Mesendoderm (in vitro differentiated cells): ENCODE measurements around the gene STRIT1.
"Not testable (repeated sequence)": the region's sequence is repeated elsewhere in the genome, so short reads cannot be mapped to it uniquely, and the experiment has no call there.

Source experiments
- DNase-seq: peaks from one replicate; pipeline ENCODE4 v3.0.0; 2013
- H2AK5ac ChIP-seq: 2 replicates; pipeline ENCODE4 v1.6.1; 2013; ENCODE audit warnings: low read length, inconsistent platforms
- H2BK120ac ChIP-seq: 2 replicates; pipeline ENCODE4 v1.6.1; 2013; ENCODE audit warnings: low read depth, mild to moderate bottlenecking, low read length, moderate library complexity, mixed read lengths
- H2BK15ac ChIP-seq: replicated peaks from 2 replicates; pipeline ENCODE4 v1.6.1; 2013; ENCODE audit warnings: low read depth, mild to moderate bottlenecking, moderate library complexity
- H2BK5ac ChIP-seq: 2 replicates; pipeline ENCODE4 v1.6.1; 2013; ENCODE audit warnings: low read length, inconsistent platforms
- H3K18ac ChIP-seq: 2 replicates; pipeline ENCODE4 v1.6.1; 2013; ENCODE audit warnings: mild to moderate bottlenecking, low read length, mixed read lengths
- H3K23ac ChIP-seq: one replicate; pipeline ENCODE4 v1.6.1; 2013; ENCODE audit warnings: low read length
- H3K27ac ChIP-seq: 2 replicates; pipeline ENCODE4 v1.5.1; 2013; ENCODE audit warnings: low read depth, mild to moderate bottlenecking, inconsistent platforms, low read length, moderate library complexity
- H3K27me3 ChIP-seq: 2 replicates; pipeline ENCODE4 v1.6.1; 2013; ENCODE audit warnings: low read length, control low read depth, mild to moderate bottlenecking, inconsistent platforms; ENCODE audit not compliant: insufficient read depth, poor library complexity
- H3K36me3 ChIP-seq: 2 replicates; pipeline ENCODE4 v1.6.1; 2013; ENCODE audit warnings: low read length, inconsistent platforms; ENCODE audit not compliant: control insufficient read depth, insufficient read depth
- H3K4ac ChIP-seq: one replicate; pipeline ENCODE4 v1.6.1; 2013; ENCODE audit warnings: low read depth, mild to moderate bottlenecking, low read length, moderate library complexity
- H3K4me1 ChIP-seq: 2 replicates; pipeline ENCODE4 v1.6.1; 2013; ENCODE audit warnings: low read depth, low read length, inconsistent platforms; ENCODE audit not compliant: control insufficient read depth
- H3K4me2 ChIP-seq: 2 replicates; pipeline ENCODE4 v1.6.1; 2013; ENCODE audit warnings: low read length
- H3K4me3 ChIP-seq: 2 replicates; pipeline ENCODE4 v1.5.1; 2013; ENCODE audit warnings: mild to moderate bottlenecking, low read length
- H3K56ac ChIP-seq: one replicate; pipeline ENCODE4 v1.6.1; 2013; ENCODE audit warnings: low read length
- H3K79me1 ChIP-seq: 2 replicates; pipeline ENCODE4 v1.6.1; 2013; ENCODE audit warnings: low read length, inconsistent platforms
- H3K79me2 ChIP-seq: 2 replicates; pipeline ENCODE4 v1.6.1; 2013; ENCODE audit warnings: mild to moderate bottlenecking, low read length; ENCODE audit not compliant: control insufficient read depth, insufficient read depth
- H3K9ac ChIP-seq: 2 replicates; pipeline ENCODE4 v1.6.1; 2013; ENCODE audit warnings: low read length, inconsistent platforms
- H4K5ac ChIP-seq: one replicate; pipeline ENCODE4 v1.6.1; 2013; ENCODE audit warnings: low read length
- H4K8ac ChIP-seq: one replicate; pipeline ENCODE4 v1.6.1; 2013; ENCODE audit warnings: low read depth, mild to moderate bottlenecking, control low read depth, low read length, moderate library complexity
- WGBS: extraction: QIAGEN DNeasy Blood & Tissue Kit; methylation state at CpG from one replicate; pipeline ENCODE4 v1.1.7; 2013; ENCODE audit warnings: low lambda C conversion rate, missing lambda C conversion rate; ENCODE audit not compliant: insufficient coverage; ENCODE audit errors: extremely low coverage; 5-methylcytosine and 5-hydroxymethylcytosine counted together

STRIT1 gene

DNA sequence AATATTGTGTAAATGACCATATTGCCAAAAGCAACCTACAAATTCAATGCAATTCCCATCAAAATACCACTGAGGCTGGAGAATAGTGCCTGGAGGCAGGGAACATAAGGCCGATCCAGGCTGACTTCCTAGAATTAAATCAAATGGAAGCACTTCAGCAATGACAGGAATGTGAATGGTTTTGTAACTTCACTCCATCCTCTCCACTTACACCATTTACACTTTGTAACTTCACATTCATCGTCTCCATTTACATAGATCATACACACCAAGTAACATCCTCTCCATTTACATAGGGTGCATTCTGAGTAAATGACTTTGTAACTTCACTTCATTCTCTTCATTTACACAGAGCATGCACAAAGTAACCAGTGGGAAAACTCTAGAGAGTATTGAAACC lies 11.6 kb downstream of the STRIT1 start:
- no peak overlapping the region for H2BK15ac ChIP-seq
- H2BK5ac ChIP-seq, result no peak overlapping the region
- H3K4me2 ChIP-seq, result no peak overlapping the region
- H3K4me3 ChIP-seq, result no peak overlapping the region
- H3K79me1 ChIP-seq, result no peaks in the 10 kb centered on the region
- H3K4me1 ChIP-seq, result no peaks in the 10 kb centered on the region
- H3K4ac ChIP-seq, result no peak overlapping the region
- WGBS, result no CpG with 5 or more reads among the region's 2 CpGs
- no peak overlapping the region for H3K56ac ChIP-seq
- no peaks in the 10 kb centered on the region for H3K36me3 ChIP-seq
- H3K27me3 ChIP-seq, result no peaks in the 10 kb centered on the region
- no peak overlapping the region for H2AK5ac ChIP-seq
- no peak overlapping the region for H3K18ac ChIP-seq
- H3K79me2 ChIP-seq, result no peaks in the 10 kb centered on the region
- DNase-seq, result peak; percentile 81
- H2BK120ac ChIP-seq, result peak overlapping the region; percentile 76
- no peak overlapping the region for H3K9ac ChIP-seq
- no peak overlapping the region for H3K23ac ChIP-seq
- H4K8ac ChIP-seq, result no peak overlapping the region
- H3K27ac ChIP-seq, result peak overlapping the region; percentile 52
- H4K5ac ChIP-seq, result no peak overlapping the region

- H3K9ac ChIP-seq, H4K8ac ChIP-seq, H3K27me3 ChIP-seq, H3K4me2 ChIP-seq, H3K4me3 ChIP-seq, H4K5ac ChIP-seq, H3K79me2 ChIP-seq, H3K27ac ChIP-seq, H2BK15ac ChIP-seq, H3K4ac ChIP-seq, DNase-seq, H2AK5ac ChIP-seq, H2BK5ac ChIP-seq, H3K23ac ChIP-seq, H3K4me1 ChIP-seq, H2BK120ac ChIP-seq, H3K18ac ChIP-seq, H3K36me3 ChIP-seq, H3K79me1 ChIP-seq: not testable (repeated sequence)
- WGBS, result no CpG with 5 or more reads among the region's 6 CpGs
- peak overlapping the region; percentile 56 for H3K56ac ChIP-seq
Observed at GRCh38 chr3:155276089-155276488, 17.4 kb downstream of the STRIT1 start.

DNA sequence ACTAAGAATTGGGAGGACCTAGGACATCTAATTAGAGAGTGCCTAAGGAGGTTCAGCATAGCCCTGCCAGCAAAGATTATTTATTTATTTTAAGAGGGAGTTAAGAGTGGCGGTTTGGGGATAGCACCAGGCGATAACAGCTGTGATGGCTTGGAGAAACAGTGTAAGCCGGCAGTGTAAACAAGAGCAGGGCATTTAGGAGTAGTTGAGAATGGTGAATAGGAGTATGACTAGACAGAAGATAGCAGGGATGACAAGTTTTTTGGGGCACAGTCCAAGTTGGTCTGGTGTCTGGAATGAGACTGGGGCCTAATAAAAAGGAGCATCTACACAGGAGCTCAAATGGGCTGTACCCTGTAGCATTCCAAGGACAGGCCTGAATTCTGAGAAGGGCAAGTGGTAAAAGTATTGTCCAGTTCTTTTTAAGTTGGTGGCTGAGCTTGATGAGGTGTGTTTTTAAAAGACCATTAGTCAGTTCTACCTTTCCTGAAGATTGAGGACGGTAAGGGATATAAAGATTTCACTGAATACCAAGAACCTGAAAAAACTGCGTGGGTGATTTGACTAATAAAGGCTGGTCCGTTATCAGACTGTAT lies 18.2 kb downstream of the STRIT1 start:
- H3K4ac ChIP-seq, result peak overlapping the region; percentile 79
- H3K36me3 ChIP-seq, H2BK15ac ChIP-seq, H2AK5ac ChIP-seq, H3K4me1 ChIP-seq, H3K23ac ChIP-seq, H3K79me2 ChIP-seq, H3K9ac ChIP-seq, H3K79me1 ChIP-seq, H2BK120ac ChIP-seq, H2BK5ac ChIP-seq, H3K4me2 ChIP-seq, H3K4me3 ChIP-seq, H4K8ac ChIP-seq, DNase-seq, H4K5ac ChIP-seq, H3K27me3 ChIP-seq: not testable (repeated sequence)
- H3K27ac ChIP-seq, result peak overlapping the region; percentile 36
- no CpG with 5 or more reads among the region's 6 CpGs for WGBS
- H3K18ac ChIP-seq, result peak overlapping the region; percentile 60
- H3K56ac ChIP-seq, result peak overlapping the region; percentile 49

- not testable (repeated sequence) for H2BK120ac ChIP-seq
- no CpG with 5 or more reads among the region's 4 CpGs for WGBS
Observed at GRCh38 chr3:155274435-155274834, 19.0 kb downstream of the STRIT1 start.

DNA sequence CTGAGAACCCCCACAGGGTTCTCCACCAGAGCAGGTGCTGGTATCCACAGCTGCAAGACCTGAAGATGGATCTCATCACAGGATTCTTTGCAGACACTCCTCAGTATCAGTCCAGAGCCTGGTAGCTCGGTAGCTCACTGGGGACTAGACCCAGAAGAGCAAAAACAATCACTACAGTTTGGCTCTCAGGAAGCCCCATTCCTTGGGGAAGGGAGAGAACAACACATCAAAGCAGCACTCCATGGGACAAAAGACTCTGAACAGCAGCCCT lies 22.2 kb downstream of the STRIT1 start:
- Histone ChIP-seq H3K18ac (peak overlapping the region; percentile 62), H3K4me2 (no peak overlapping the region), H2AK5ac (peak overlapping the region; percentile 82), H2BK5ac (no peak overlapping the region), H3K23ac (no peak overlapping the region), H3K4me3 (no peak overlapping the region), H3K27ac (peak overlapping the region; percentile 14), H3K36me3 (no peaks in the 10 kb centered on the region), H3K79me2 (no peaks in the 10 kb centered on the region), H4K8ac (no peak overlapping the region), H3K4ac (peak overlapping the region; percentile 6), H3K9ac (no peak overlapping the region), H3K4me1 (no peaks in the 10 kb centered on the region), H2BK120ac (peak overlapping the region; percentile 14), H3K79me1 (no peaks in the 10 kb centered on the region), H4K5ac (no peak overlapping the region), H3K27me3 (no peaks in the 10 kb centered on the region), H3K56ac (no peak overlapping the region), H2BK15ac (no peak overlapping the region)
- no CpG with 5 or more reads among the region's 1 CpG for WGBS
- no peak for DNase-seq

More at GRCh38 chr3:155274435-155274834, 19.0 kb downstream of the STRIT1 start:
- H4K8ac ChIP-seq, H3K27ac ChIP-seq, H3K4ac ChIP-seq, H3K4me1 ChIP-seq, H3K79me1 ChIP-seq, H3K36me3 ChIP-seq, H3K4me3 ChIP-seq, H3K27me3 ChIP-seq, H3K9ac ChIP-seq, H3K18ac ChIP-seq, H3K23ac ChIP-seq, H2AK5ac ChIP-seq, H2BK5ac ChIP-seq, H3K79me2 ChIP-seq, H4K5ac ChIP-seq, H3K4me2 ChIP-seq, H2BK15ac ChIP-seq: not testable (repeated sequence)
- peak overlapping the region; percentile 29 for H3K56ac ChIP-seq
- peak; percentile 76 for DNase-seq
